NT2/D1 (cell line): ENCODE measurements around the gene FOXG1.

Experiments
- DNase-seq: peaks from one replicate; pipeline ENCODE4 v3.0.0-alpha.2; 2011; ENCODE audit warnings: low read depth, low spot score
- H3K27me3 ChIP-seq: 2 replicates; pipeline ENCODE4 v1.6.0; 2011; ENCODE audit warnings: mild to moderate bottlenecking; ENCODE audit not compliant: insufficient read length, insufficient read depth
- H3K36me3 ChIP-seq: 2 replicates; pipeline ENCODE4 v1.6.1; 2011; ENCODE audit warnings: mild to moderate bottlenecking, low read length, mixed read lengths; ENCODE audit not compliant: insufficient read depth, insufficient read length
- H3K4me1 ChIP-seq: 2 replicates; pipeline ENCODE4 v1.5.1; 2011; ENCODE audit not compliant: insufficient read depth, insufficient read length
- H3K4me3 ChIP-seq: 2 replicates; pipeline ENCODE4 v1.5.1; 2011; ENCODE audit warnings: low read depth; ENCODE audit not compliant: insufficient read length
- H3K9ac ChIP-seq: 2 replicates; pipeline ENCODE4 v1.6.0; 2011; ENCODE audit warnings: low read depth; ENCODE audit not compliant: insufficient read length
- H3K9me3 ChIP-seq: 2 replicates; pipeline ENCODE4 v1.5.1; 2011; ENCODE audit warnings: mild to moderate bottlenecking, low read length; ENCODE audit not compliant: insufficient read depth
- SUZ12 ChIP-seq: IDR thresholded peaks from 2 replicates; pipeline ENCODE4 v1.6.1; 2011; ENCODE audit not compliant: insufficient read length, insufficient read depth; ENCODE audit errors: extremely low read depth
- YY1 ChIP-seq: IDR thresholded peaks from 2 replicates; pipeline ENCODE4 v1.6.1; 2011; ENCODE audit not compliant: insufficient read length, insufficient read depth
- ZNF274 ChIP-seq: IDR thresholded peaks from 2 replicates; pipeline ENCODE4 v1.6.1; 2011; ENCODE audit warnings: mild to moderate bottlenecking, low read depth, low read length

Gene FOXG1

DNA sequence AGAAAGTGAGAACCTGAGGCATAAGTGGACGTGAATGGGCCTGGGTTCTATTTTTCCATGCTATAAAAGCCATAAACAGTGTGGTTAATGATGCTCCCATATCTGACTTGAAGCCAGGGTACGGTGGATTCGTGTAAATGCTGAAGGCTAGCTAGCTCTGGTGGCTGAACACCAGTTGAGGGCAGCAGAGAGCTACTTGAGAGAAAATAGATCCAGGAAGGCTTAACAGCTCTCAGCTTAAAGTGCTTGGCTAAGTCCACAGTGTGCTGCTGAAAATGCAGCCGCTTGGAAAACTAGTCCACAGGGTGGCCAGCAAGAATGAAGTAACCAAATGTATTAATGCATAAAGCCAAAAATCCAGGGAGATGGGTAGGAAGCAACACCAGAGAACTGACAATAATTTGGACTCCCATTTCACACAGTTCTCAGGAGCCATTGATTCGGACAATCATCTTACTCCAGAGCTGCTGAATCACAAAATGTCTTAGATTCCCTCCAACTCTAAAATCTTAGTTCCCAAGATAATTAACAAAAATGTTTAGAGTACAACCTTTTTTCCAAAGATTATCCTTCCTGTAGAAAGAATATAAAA is 15.0 kb upstream of the FOXG1 start:
- no peaks in the 10 kb centered on the region for H3K36me3 ChIP-seq
- no peak overlapping the region for H3K4me3 ChIP-seq
- H3K27me3 ChIP-seq: peaks cover 22% of the 10 kb centered on the region
- DNase-seq: no peak
- no peak for TF ChIP-seq ZNF274
- H3K9me3 ChIP-seq: no peaks in the 10 kb centered on the region
- H3K4me1 ChIP-seq: no peaks in the 10 kb centered on the region
- H3K9ac ChIP-seq: no peak overlapping the region

DNA sequence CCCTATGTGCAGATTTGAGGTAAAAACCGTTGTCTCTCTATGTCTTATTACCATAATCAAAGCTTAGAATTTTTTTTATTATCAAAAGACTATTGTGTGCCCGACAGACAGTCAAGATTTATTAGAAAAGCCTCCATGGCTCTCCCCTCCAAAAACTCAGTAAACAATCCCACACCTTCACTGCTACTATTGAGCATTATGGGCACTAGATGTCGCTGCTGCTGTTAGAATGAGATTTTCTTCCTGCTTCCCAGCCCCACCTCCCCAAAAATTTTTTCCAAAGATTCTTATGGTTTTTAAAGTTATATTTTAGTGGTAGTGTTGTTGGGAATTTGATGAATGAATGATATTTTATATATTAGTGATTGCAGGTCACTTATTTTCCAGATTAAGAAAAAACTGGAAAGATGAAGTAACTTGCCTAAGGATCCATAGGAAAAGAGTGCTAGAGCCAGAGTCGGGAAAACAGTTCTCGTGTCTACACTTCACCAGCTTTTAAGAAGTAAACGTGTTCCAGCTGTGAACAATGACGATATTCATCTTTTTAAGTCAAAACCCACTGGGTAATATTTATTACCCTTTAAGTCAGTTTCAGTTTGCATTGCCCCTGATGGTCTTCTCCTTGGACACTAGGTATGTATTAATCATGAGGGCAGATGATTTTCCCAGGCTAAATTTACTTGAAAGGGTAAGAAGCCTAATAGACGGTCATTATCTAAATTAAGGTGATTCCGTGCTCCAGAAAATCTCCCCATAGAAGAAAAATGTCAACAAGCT is 12.2 kb upstream of the FOXG1 start:
- H3K4me3 ChIP-seq: no peak overlapping the region
- DNase-seq: no peak
- no peak overlapping the region for H3K9ac ChIP-seq
- TF ChIP-seq ZNF274: no peak
- TF ChIP-seq YY1: no peak
- no peak for TF ChIP-seq SUZ12
- H3K36me3 ChIP-seq: no peaks in the 10 kb centered on the region
- H3K27me3 ChIP-seq: peaks cover 51% of the 10 kb centered on the region
- H3K4me1 ChIP-seq: no peaks in the 10 kb centered on the region
- no peaks in the 10 kb centered on the region for H3K9me3 ChIP-seq

DNA sequence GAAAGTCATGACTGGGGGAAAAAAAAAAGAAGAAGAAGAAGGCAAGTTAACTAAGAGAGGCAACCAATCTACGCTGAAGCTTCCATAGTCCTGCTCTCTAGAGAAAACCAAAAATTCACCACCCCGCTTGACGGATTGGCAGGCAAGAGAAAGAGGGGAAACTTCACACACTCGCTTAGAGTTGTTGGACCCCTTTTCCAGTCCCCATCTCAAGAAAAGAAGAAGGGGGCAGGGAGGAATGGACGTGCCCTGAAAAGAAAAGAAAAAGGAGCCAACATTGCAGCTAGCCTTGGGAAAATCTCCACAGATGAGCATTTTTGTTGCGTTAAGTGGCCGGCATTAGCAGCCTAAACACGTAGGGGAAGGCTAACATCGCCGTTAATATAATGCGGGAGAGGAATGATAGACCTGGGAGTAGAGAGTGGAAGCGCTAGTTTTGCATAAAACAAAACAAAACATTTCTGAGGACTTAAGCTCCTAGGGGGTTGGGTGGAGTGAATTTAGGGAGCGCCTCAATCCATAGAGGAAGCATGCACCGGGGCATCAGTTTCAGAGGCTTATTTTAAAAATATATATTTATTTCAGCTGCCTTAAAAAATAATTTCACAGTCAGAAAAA is 11.3 kb upstream of the FOXG1 start:
- DNase-seq: no peak

DNA sequence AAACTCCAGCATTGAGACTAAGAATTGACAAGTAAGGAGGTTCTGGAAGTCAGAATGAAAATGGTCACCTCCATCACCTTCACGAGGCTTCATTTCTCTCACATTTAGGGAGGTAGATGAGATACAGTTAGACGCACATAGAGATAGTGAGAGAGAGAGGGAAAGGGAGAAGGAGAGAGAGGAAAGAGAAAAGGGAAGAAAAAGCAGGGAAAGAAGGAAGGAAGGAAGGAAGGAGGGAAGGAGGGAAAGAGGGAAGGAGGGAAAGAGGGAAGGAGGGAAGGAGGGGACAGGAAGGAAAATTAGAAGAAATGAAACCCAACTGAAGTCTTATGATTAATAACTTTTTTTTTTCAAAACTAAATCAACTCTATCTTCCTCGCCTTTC is 10.7 kb upstream of the FOXG1 start:
- no peaks in the 10 kb centered on the region for H3K36me3 ChIP-seq
- no peak overlapping the region for H3K9ac ChIP-seq
- H3K9me3 ChIP-seq: no peaks in the 10 kb centered on the region
- H3K27me3 ChIP-seq: peaks cover 66% of the 10 kb centered on the region
- no peak overlapping the region for H3K4me3 ChIP-seq
- H3K4me1 ChIP-seq: no peaks in the 10 kb centered on the region
- DNase-seq: no peak
- TF ChIP-seq SUZ12 (no peak), ZNF274 (no peak), YY1 (no peak)

More for the DNA sequence above, 11.3 kb upstream of the FOXG1 start:
- Histone ChIP-seq H3K4me3 (no peak overlapping the region), H3K4me1 (no peaks in the 10 kb centered on the region), H3K36me3 (no peaks in the 10 kb centered on the region), H3K9ac (no peak overlapping the region), H3K27me3 (peaks cover 60% of the 10 kb centered on the region), H3K9me3 (no peaks in the 10 kb centered on the region)
- TF ChIP-seq ZNF274 (no peak), YY1 (no peak), SUZ12 (no peak)

DNA sequence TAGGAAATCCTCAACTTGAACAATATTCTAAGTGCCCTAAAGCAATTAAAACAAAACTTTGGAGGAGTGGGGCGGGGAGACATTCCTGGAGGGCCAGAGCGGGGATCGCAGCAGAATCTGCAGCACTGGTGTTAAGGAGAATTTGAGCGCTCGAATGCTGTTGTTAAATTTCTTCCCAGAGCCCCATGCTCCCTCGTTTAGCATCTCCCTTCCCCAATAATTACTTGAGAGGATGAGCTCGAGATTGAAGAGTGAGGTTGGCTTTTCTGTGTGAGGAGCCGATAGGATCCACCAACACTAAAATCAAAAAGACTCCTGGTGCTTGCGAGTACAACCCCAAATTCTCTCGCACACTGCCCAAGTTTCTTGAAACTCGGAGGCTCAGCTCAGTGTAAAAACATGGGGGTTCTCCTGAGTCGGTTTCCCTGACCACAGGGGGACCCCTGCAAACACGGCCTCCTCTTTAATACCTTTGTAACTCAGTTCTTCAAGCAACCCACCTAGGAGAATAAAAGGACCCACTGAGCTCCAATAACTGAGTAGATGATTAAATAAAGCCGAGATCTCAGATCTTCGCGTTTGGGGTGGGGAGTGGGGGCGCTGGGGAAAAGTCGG is 10.2 kb upstream of the FOXG1 start:
- TF ChIP-seq YY1: no peak
- TF ChIP-seq ZNF274: no peak
- no peak for TF ChIP-seq SUZ12
- Histone ChIP-seq H3K36me3 (no peaks in the 10 kb centered on the region), H3K9me3 (no peaks in the 10 kb centered on the region), H3K9ac (no peak overlapping the region), H3K27me3 (peaks cover 71% of the 10 kb centered on the region), H3K4me3 (no peak overlapping the region), H3K4me1 (no peaks in the 10 kb centered on the region)
- no peak for DNase-seq

DNA sequence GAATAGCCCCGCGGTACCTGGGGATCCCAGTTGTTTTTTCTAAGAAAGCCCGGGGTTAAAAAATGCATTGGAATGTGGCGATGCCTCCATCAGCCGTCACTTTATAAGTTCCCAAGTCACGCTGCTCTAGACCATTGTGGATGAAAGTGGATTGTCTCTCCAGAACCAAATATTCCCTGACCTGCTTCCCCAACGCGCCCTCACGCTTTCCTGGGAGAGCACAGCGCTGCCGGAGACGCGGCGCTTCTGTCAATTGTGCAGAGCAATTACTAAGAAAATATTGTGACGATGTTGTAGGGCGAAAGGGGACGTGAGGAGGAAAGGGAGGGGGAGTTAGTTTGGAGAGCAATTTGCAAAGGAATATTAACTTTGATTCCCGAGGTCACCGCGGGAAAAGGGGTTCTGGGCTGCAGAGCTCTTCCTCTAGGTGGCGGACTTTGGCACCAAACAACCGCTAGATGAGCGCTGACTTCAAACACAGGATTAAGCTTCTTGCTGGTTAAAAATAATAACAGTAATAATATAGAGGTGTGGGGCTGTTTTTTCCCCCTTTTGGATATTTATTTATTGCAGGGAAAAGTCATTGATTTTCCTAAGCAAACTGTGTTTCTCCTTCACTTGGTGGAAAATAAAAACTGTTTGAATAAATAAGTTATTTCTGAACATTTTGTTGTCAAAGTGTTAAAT is 9.6 kb upstream of the FOXG1 start:
- Histone ChIP-seq H3K4me3 (peak overlapping the region; percentile 31), H3K9ac (no peak overlapping the region), H3K4me1 (no peaks in the 10 kb centered on the region), H3K36me3 (no peaks in the 10 kb centered on the region), H3K27me3 (peaks cover 77% of the 10 kb centered on the region), H3K9me3 (no peaks in the 10 kb centered on the region)
- DNase-seq: no peak
- TF ChIP-seq YY1 (no peak), SUZ12 (peak; percentile 72)

DNA sequence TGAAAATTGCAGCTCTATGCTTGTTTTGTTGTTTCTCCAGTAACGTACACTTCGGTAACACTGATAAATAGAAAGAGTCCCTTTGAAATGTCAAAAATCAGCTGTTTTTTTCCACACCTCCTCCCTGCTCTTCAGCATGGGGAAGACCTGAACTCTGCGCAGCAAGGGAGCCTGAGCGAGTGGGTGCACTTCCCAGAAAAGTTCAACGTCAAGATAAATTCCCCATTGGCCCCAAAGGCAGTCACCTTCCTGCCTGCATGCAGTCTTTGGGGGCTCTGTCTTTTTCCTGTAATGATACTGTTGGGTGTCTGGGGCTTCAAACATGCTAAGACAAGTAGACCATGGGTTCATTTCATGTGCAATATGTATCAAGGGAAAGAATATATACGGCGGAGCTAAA is 8.8 kb upstream of the FOXG1 start:
- TF ChIP-seq SUZ12: no peak
- TF ChIP-seq YY1: no peak
- TF ChIP-seq ZNF274: no peak
- H3K27me3 ChIP-seq: peaks cover 85% of the 10 kb centered on the region
- no peak overlapping the region for H3K4me3 ChIP-seq
- DNase-seq: no peak
- no peaks in the 10 kb centered on the region for H3K4me1 ChIP-seq
- H3K36me3 ChIP-seq: no peaks in the 10 kb centered on the region
- no peak overlapping the region for H3K9ac ChIP-seq
- H3K9me3 ChIP-seq: no peaks in the 10 kb centered on the region
